Superior temporal gyrus (tissue), 1 donor: Measurements from ENCODE around the gene DECR2.
A peak's percentile ranks its signal among the peaks of the same experiment; 100 is the strongest.

Source experiments
- DNase-seq: peaks from one replicate; pipeline ENCODE4 v3.0.0-alpha.2; 2016; ENCODE audit errors: extremely low spot score

The DECR2 gene

DNA sequence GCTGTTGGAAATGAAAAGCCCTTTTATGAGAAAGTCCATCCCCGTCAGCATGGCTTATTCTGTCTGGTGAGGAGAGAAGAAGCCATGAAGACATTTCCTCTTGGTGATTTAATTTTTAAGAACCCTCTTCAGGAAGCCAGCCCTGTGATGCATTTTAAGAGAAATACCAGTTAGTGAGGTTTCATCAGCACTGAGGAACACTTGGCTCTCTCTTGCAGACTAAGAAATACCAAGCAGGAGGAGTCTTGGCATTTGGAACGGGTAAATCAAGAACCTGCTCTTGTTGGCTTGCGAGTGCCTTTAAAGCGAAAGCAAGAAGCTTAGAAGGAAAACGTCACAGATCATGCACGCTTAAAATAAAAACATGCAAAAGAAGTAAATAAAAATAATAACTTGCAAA, 41.3 kb downstream of the DECR2 start:
- DNase-seq, result no peak

DNA sequence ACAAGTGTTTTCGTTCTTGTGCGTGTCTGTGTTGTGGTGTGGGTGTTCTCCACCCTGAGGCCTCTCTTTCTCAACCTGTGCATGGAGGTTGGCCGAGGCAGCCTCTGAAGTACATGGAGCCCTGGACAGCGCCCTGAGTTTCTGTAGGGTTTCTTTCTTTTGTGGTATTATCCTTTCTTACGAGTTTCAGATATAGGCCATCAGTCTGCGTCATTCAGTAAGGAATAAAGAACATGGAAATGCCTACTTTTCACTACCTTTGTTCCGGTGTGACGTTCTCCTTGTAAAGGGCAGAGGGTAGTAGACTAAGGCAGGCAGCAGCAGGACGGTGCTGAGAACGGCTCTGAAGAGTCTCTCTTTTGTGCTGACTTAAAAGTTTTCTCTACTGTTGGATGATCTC, 42.3 kb downstream of the DECR2 start:
- DNase-seq, result no peak

DNA sequence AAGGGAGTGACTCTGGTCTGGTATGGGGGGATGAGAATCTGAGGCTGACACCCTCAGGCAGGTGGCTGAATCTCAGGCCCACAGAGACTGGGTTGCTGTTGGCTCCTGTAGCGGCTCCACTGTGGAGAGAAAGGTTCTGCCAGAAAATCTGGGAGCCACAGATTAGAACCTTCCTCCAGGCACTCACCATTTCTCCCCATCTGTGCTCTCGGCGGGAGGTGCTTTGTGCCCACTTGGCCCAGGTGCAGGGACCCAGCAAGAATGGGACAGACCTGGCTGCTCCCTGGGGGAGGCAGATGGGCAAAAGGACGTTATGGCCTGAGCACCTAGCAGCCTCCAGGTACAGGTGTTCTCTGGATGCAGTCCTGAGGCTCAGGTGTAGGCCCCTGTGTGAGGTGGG, 43.9 kb downstream of the DECR2 start:
- no peak for DNase-seq

DNA sequence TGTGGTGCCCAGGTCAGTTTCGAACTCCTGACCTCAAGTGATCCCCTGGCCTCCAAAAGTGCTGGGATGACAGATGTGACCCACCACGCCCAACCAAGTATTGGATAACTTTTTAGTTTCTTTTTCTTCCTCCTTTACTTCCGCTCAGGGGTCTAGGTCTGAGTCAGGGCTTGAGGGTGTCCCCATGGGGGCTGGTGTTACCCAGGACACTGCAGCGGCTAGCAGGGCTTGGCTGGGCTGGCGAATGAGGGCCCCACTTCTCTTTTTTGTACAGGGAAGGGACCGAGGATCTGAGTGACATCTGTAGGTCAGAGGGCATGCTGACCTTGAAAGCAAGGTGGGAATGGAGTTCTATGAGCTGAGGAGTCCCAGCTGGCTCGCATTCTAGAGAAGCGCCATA, 48.7 kb downstream of the DECR2 start:
- no peak for DNase-seq

DNA sequence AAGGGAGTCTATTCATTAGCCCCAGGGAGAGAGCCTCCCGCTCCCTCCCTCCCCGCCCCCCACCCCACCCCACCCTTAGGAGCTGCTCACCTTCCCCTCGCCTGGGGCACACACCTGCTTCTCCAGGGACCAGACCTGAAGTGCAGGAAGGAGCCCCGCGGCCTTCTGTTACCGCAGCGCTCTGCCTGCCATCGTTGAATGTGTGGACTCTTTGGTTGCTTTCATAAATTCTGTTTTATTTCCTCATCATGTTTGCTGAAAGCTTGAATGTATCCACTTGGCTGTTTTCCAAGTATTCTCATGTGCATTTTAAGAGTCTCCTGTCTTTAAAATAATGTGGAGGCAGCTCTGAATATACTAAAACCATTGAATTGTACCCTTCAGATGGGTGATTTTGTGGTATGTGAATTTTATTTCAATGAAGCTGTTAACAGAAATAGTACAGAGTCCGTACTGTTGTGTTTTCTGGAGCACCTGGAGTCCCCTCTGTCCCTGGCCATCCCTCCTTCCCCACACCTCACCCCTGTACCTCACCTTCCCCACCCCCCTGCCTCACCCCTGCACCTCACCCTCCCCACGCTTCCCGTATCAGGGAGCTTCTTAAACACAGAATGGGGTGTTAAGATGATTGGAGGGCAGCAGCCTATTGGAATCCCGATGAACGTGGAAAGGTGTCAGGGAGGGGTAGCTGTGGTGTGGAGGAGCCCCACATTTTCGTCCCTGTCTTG, 49.3 kb downstream of the DECR2 start:
- DNase-seq, result no peak

DNA sequence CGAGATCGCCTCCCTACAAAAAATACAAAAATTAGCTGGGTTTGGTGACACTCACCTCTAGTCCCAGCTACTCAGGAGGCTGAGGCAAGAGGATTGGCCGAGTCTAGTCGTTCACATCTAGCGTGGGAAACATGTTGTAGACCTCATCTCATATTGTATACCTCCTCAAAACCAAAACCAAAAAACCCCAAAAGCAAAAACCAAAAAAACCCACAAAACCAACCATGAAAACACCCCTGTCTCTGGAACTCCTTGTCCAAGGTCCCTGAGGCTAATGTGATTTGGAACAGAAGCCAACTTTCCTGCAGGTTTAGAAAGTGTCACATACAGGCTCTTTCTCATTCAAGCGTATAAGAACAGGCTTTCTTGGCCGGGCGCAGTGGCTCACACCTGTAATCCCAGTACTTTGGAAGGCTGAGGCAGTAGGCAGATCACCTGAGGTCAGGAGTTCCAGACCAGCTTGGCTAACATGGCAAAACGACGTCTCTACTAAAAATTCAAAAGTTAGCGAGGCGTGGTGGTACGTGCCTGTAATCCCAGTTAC, 52.8 kb downstream of the DECR2 start:
- DNase-seq, result no peak

DNA sequence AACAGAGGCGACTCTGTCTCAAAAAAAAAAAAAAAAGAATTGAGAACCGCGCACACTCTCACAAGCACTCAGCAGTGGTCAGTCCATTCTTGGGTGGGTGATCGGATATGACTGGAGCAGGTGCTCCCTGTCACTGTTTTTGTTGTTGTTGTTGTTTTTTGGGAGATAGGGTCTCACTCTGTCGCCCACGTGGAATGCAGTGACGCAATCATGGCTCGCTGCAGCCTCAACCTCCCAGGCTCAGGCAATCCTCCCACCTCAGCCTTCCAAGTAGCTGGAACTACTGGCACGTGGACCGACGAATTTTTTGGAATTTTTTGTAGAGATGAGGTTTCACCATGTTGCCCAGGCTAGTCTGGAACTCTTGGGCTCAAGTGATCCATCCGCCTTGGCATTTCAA, 53.8 kb downstream of the DECR2 start:
- DNase-seq, result no peak

DNA sequence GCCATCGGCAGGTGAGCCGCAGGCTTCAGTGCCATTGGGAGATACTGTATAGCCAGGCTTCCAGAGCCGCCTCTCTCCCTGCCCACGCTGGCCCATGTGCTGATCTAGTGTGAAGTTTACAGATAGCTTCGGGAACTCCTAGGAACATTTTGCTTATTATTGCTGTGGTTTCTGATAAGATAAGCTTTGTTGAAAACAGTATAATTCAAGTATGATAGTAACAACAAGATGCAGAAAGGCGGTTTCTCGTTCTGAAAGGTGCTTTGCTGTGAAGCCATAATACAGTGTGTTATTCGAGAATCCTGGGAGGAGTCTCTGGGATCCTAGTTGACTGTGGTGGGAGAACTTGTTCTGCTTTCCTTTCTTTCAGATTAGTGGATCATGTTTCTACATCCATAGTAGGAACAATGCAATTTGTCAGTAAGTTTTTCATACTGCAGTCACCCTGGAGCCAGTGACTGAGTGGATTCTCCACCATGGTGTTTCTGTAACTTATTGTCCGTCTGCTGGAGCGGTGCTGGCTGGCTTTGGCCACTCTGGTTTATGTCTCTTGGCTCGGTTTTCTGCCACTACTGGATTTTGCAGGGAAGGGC, 55.3 kb downstream of the DECR2 start:
- DNase-seq, result peak; percentile 60

DNA sequence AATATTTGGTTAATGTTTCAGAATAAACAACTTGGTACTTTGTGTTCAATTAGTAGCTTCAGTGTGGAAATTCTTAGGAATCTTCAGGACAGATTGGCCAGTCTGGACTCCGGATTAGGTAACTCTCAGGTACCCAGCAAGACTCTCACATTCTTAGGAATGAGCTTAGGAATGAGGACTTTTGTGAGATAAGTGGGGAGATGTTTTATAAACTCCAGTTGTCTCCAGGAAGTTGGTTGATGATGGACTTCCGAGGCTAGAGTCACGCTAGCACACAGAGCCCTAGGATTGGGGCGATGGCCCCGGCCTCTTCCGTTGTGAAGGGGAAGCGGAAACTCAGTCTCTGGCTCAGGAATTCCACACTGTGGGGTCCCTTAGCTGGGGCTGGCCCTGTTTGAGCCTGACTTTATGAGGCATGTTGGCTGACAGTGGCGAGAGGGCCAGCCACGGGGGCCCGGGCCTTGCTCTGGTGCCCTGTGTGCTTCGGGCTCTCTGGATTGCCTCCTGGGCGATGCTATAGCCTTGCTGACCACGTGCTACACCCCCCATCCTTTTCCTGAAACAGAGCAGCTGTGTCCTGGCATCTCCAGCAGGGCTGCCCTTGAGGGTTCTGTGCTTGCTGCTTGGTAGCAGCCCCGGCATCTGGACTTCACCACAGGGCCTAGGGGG, 56.2 kb downstream of the DECR2 start:
- peak; percentile 67 for DNase-seq

DNA sequence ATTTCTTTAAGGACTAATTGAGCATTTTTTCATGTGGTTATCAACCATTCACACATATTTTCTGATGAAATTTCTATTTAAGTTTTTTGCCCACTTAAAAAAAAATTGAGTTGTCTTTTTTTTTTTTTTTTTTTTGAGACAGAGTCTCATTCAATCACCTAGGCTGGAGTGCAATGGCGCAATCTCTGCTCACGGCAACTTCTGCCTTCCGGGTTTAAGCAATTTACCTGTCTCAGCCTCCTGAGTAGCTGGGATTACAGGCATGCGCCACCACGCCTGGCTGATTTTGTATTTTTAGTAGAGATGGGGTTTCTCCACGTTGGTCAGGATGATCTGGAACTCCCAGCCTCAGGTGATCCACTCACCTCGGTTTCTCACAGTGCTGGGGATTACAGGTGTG, 58.1 kb downstream of the DECR2 start:
- no peak for DNase-seq

DNA sequence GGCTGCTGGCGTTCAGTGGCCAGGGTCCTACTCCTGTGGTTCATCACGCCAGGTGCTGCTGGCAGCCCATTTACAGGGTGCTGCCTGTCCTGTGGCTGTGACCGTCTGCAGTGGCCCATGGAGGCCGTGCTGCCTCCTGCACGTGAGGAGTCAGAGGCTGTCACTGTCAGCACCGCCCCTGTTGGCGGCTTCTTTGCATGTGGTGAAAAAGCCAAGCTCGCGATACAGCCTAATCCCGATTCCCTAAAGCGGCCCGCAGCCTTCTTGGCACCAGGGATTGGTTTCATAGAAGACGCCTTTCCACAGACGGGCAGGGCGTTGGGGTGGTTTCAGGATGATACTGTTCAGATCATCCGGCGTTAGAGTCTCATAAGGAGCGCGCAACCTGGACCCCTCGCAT, 59.1 kb downstream of the DECR2 start:
- DNase-seq, result no peak
